H9 (cell line): Measurements from ENCODE around the gene TRAK1. TPM values are rescaled to one million over a fixed set of nuclear protein-coding genes. Genes with fewer than 3 reads are reported as not detected.

Experiments
- DNase-seq: peaks from one replicate; pipeline ENCODE4 v3.0.0-alpha.2; 2017
- H2AFZ ChIP-seq: one replicate; pipeline ENCODE4 v1.6.1; 2013; ENCODE audit warnings: mild to moderate bottlenecking, low read length, control low read depth, moderate library complexity
- H2AK5ac ChIP-seq: 2 replicates; pipeline ENCODE4 v1.6.1; 2013; ENCODE audit warnings: low read length, control low read depth, mixed read lengths; ENCODE audit not compliant: insufficient read length
- H2BK120ac ChIP-seq: one replicate; pipeline ENCODE4 v1.6.1; 2013; ENCODE audit warnings: low read depth, mild to moderate bottlenecking, low read length, control low read depth, inconsistent platforms; ENCODE audit not compliant: poor library complexity, severe bottlenecking
- H2BK12ac ChIP-seq: 2 replicates; pipeline ENCODE4 v1.6.1; 2013; ENCODE audit warnings: low read length, control low read depth, mixed read lengths, low read depth; ENCODE audit not compliant: insufficient read length
- H2BK15ac ChIP-seq: 2 replicates; pipeline ENCODE4 v1.6.1; 2013; ENCODE audit warnings: low read depth, low read length, control low read depth
- H2BK20ac ChIP-seq: one replicate; pipeline ENCODE4 v1.6.1; 2013; ENCODE audit warnings: low read depth, mild to moderate bottlenecking, low read length, control low read depth, inconsistent platforms; ENCODE audit not compliant: poor library complexity, severe bottlenecking
- H2BK5ac ChIP-seq: 2 replicates; pipeline ENCODE4 v1.6.1; 2013; ENCODE audit warnings: low read length, control low read depth, mixed read lengths; ENCODE audit not compliant: insufficient read length
- H3K14ac ChIP-seq: 2 replicates; pipeline ENCODE4 v1.6.1; 2013; ENCODE audit warnings: low read length, control low read depth; ENCODE audit not compliant: insufficient read depth
- H3K18ac ChIP-seq: 2 replicates; pipeline ENCODE4 v1.6.1; 2013; ENCODE audit warnings: low read depth, mild to moderate bottlenecking, mixed read lengths, low read length, control low read depth; ENCODE audit not compliant: insufficient read length
- H3K23ac ChIP-seq: 2 replicates; pipeline ENCODE4 v1.6.1; 2013; ENCODE audit warnings: low read length, control low read depth, mixed read lengths, low read depth; ENCODE audit not compliant: insufficient read length
- H3K23me2 ChIP-seq: 2 replicates; pipeline ENCODE4 v1.6.1; 2013; ENCODE audit warnings: low read depth, mild to moderate bottlenecking, mixed read lengths, low read length, control low read depth; ENCODE audit not compliant: insufficient read length, poor library complexity, severe bottlenecking
- H3K27ac ChIP-seq: 2 replicates; pipeline ENCODE4 v1.5.1; 2013; ENCODE audit warnings: low read length, control low read depth, mixed read lengths, low read depth; ENCODE audit not compliant: insufficient read length
- H3K27me3 ChIP-seq: 2 replicates; pipeline ENCODE4 v1.6.1; 2013; ENCODE audit warnings: low read length, control low read depth, inconsistent platforms; ENCODE audit not compliant: insufficient read depth
- H3K4ac ChIP-seq: 2 replicates; pipeline ENCODE4 v1.6.1; 2013; ENCODE audit warnings: low read depth, mild to moderate bottlenecking, control low read depth, inconsistent platforms, low read length, moderate library complexity
- H3K4me1 ChIP-seq: 2 replicates; pipeline ENCODE4 v1.6.1; 2013; ENCODE audit warnings: low read length, control low read depth, inconsistent platforms; ENCODE audit not compliant: insufficient read depth
- H3K4me2 ChIP-seq: 2 replicates; pipeline ENCODE4 v1.6.1; 2013; ENCODE audit warnings: low read length, control low read depth, mixed read lengths; ENCODE audit not compliant: insufficient read length, insufficient read depth
- H3K56ac ChIP-seq: 2 replicates; pipeline ENCODE4 v1.6.1; 2013; ENCODE audit warnings: low read depth, mild to moderate bottlenecking, mixed read lengths, low read length, control low read depth; ENCODE audit not compliant: insufficient read length
- H3K79me1 ChIP-seq: 2 replicates; pipeline ENCODE4 v1.6.1; 2013; ENCODE audit warnings: low read depth, mild to moderate bottlenecking, moderate library complexity, low read length, control low read depth, inconsistent platforms; ENCODE audit not compliant: insufficient read depth, poor library complexity, severe bottlenecking
- H3K79me2 ChIP-seq: 2 replicates; pipeline ENCODE4 v1.6.1; 2013; ENCODE audit warnings: low read length, control low read depth, inconsistent platforms; ENCODE audit not compliant: insufficient read depth
- H3K9ac ChIP-seq: 2 replicates; pipeline ENCODE4 v1.6.1; 2013; ENCODE audit warnings: low read length, control low read depth, mixed read lengths; ENCODE audit not compliant: insufficient read length; ENCODE audit errors: extremely low read depth
- H3K9me3 ChIP-seq: one replicate; pipeline ENCODE4 v1.6.1; 2013; ENCODE audit warnings: low read depth, low read length, inconsistent platforms; ENCODE audit not compliant: control insufficient read depth
- H3T11ph ChIP-seq: one replicate; pipeline ENCODE4 v1.6.1; 2013; ENCODE audit warnings: mild to moderate bottlenecking, low read length, control low read depth, inconsistent platforms
- H4K20me1 ChIP-seq: one replicate; pipeline ENCODE4 v1.6.1; 2013; ENCODE audit not compliant: control insufficient read depth, insufficient read length, insufficient read depth
- H4K5ac ChIP-seq: 2 replicates; pipeline ENCODE4 v1.6.1; 2013; ENCODE audit warnings: low read depth, mild to moderate bottlenecking, mixed read lengths, low read length, control low read depth; ENCODE audit not compliant: insufficient read length
- H4K8ac ChIP-seq: replicated peaks from 2 replicates; pipeline ENCODE4 v1.6.1; 2013; ENCODE audit warnings: low read length, control low read depth, mixed read lengths, low read depth; ENCODE audit not compliant: insufficient read length
- H4K91ac ChIP-seq: 2 replicates; pipeline ENCODE4 v1.6.1; 2013; ENCODE audit warnings: low read depth, mild to moderate bottlenecking, moderate library complexity, mixed read lengths, low read length, control low read depth; ENCODE audit not compliant: insufficient read length
- H3K27ac Mint-ChIP-seq, 3 experiments: 2 replicates in 2 of 3; 3 replicates in 1 of 3; pipeline ENCODE4 v1.8.0; 2020 to 2021; ENCODE audit warnings: mixed read lengths in 3 of 3, mild to moderate bottlenecking in 1 of 3, moderate library complexity in 1 of 3
- H3K27me3 Mint-ChIP-seq: 2 replicates; pipeline ENCODE4 v1.8.0; 2021; ENCODE audit warnings: low read depth, mild to moderate bottlenecking, moderate library complexity, mixed read lengths
- H3K36me3 Mint-ChIP-seq, 3 experiments: 2 replicates in 2 of 3; 3 replicates in 1 of 3; pipeline ENCODE4 v1.8.0; 2020 to 2021; ENCODE audit warnings: low read depth in 3 of 3, mixed read lengths in 3 of 3; ENCODE audit not compliant: insufficient read depth in 1 of 3
- H3K4me1 Mint-ChIP-seq, 2 experiments: 2 replicates each; pipeline ENCODE4 v1.8.0; 2020; ENCODE audit warnings: mixed read lengths in 2 of 2
- H3K4me3 Mint-ChIP-seq, 2 experiments: 2 replicates in 1 of 2; 3 replicates in 1 of 2; pipeline ENCODE4 v1.8.0; 2020 to 2021; ENCODE audit warnings: mild to moderate bottlenecking in 2 of 2, mixed read lengths in 2 of 2, moderate library complexity in 1 of 2
- H3K9me3 Mint-ChIP-seq, 2 experiments: 2 replicates in 1 of 2; 3 replicates in 1 of 2; pipeline ENCODE4 v1.8.0; 2020; ENCODE audit warnings: mild to moderate bottlenecking in 2 of 2, mixed read lengths in 2 of 2, moderate library complexity in 1 of 2
- WGBS: extraction: QIAGEN DNeasy Blood & Tissue Kit; methylation state at CpG from one replicate; pipeline ENCODE4 v1.1.7; 2013; ENCODE audit warnings: missing lambda C conversion rate, low lambda C conversion rate, mixed read lengths; ENCODE audit not compliant: insufficient read length; ENCODE audit errors: extremely low coverage; 5-methylcytosine and 5-hydroxymethylcytosine counted together
- total RNA-seq: library from RNA; stranded (reverse); gene quantifications from 2 replicates; pipeline ENCODE4 v1.2.1, GENCODE V29; 2021
- TF ChIP-seq, protein P1 (sequence below): fragments of 200-600 bp; sonication (generic); conservative IDR thresholded peaks from 3 replicates; pipeline ENCODE4 v1.8.0; 2021; ENCODE audit warnings: antibody characterized with exemption, mild to moderate bottlenecking

Gene TRAK1
- total RNA-seq, 1 experiment from 2014 or later = 34.2 TPM

DNA sequence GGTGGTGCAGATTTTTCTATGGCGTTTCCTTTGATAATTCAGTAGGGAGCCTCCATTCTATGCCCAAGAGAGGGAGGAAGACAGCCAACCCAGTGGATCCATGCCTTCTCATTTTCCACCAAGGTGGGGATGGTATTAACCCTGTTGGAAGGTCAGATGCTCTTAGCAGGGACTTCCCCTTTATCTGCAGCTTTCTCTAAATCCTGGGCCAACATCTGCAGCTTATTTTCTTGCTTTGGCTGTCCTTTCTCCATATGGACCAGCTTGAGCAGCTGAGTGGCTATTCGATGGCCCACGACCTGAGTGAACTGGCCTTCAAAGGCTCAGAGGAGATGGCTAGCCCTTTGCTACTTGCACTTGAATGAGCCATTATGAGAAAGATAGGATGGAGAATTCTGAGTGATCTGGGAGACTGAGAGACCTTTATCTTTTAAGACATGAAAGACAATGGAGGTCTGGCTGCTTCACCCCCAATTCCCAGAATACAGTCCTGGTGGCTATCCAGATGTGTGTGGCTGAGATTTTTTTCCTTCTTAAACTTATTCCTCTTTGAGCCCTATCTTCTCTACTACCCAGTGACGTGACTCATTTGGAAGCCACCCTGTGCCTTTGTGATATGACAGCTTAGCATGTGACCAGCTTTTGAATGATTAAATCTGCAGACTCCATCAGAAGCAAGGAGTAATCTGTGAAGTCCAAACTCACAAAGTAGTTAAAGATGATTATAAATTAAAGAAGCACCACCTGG lies 39.6 kb upstream of the TRAK1 start:
- Mint-ChIP-seq H3K9me3 (no peaks in the 10 kb centered on the region), H3K27me3 (no peaks in the 10 kb centered on the region), H3K4me3 (no peak overlapping the region; a peak in 1 of 5 replicates), H3K36me3 (no peaks in the 10 kb centered on the region), H3K27ac (peak overlapping the region; percentile 23 to 91 (median 68); a peak in 3 of 7 replicates), H3K4me1 (peaks cover 46 to 53% of the 10 kb centered on the region in 2 experiments)
- no peak overlapping the region for H2BK20ac ChIP-seq
- no peaks in the 10 kb centered on the region for H3K27me3 ChIP-seq
- no peak overlapping the region for H3K18ac ChIP-seq
- H2BK120ac ChIP-seq = no peak overlapping the region
- no peak overlapping the region for H3K23ac ChIP-seq
- no peak overlapping the region for H3K56ac ChIP-seq
- H3K9me3 ChIP-seq = no peaks in the 10 kb centered on the region
- H2BK15ac ChIP-seq = no peak overlapping the region
- H3K27ac ChIP-seq = no peak overlapping the region
- TF ChIP-seq, protein P1, sequence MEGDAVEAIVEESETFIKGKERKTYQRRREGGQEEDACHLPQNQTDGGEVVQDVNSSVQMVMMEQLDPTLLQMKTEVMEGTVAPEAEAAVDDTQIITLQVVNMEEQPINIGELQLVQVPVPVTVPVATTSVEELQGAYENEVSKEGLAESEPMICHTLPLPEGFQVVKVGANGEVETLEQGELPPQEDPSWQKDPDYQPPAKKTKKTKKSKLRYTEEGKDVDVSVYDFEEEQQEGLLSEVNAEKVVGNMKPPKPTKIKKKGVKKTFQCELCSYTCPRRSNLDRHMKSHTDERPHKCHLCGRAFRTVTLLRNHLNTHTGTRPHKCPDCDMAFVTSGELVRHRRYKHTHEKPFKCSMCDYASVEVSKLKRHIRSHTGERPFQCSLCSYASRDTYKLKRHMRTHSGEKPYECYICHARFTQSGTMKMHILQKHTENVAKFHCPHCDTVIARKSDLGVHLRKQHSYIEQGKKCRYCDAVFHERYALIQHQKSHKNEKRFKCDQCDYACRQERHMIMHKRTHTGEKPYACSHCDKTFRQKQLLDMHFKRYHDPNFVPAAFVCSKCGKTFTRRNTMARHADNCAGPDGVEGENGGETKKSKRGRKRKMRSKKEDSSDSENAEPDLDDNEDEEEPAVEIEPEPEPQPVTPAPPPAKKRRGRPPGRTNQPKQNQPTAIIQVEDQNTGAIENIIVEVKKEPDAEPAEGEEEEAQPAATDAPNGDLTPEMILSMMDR = no peak
- no CpG with 5 or more reads among the region's 4 CpGs for WGBS
- no peak overlapping the region for H4K91ac ChIP-seq
- H2AFZ ChIP-seq = no peak overlapping the region
- H2BK12ac ChIP-seq = no peak overlapping the region
- no peaks in the 10 kb centered on the region for H4K20me1 ChIP-seq
- H4K8ac ChIP-seq = no peak overlapping the region
- H3K4ac ChIP-seq = no peak overlapping the region
- no peak overlapping the region for H4K5ac ChIP-seq
- H3K4me1 ChIP-seq = peaks cover 18% of the 10 kb centered on the region; the same call in 1 of the 2 replicates
- H3K79me2 ChIP-seq = no peaks in the 10 kb centered on the region; the same call in 1 of the 2 replicates
- H3K14ac ChIP-seq = no peak overlapping the region
- H3K9ac ChIP-seq = no peak overlapping the region
- no peak overlapping the region for H2AK5ac ChIP-seq
- no peak overlapping the region for H3T11ph ChIP-seq
- no peak overlapping the region for H3K4me2 ChIP-seq
- H3K23me2 ChIP-seq = no peaks in the 10 kb centered on the region
- no peak overlapping the region for H2BK5ac ChIP-seq
- no peaks in the 10 kb centered on the region for H3K79me1 ChIP-seq
- no peak for DNase-seq
